OCI-LY7 (cell line): ENCODE data around the gene PLA2R1.

ENCODE experiments used
- CTCF ChIP-seq: fragments of 200-600 bp; sonication (generic); conservative IDR thresholded peaks from 2 replicates; pipeline ENCODE4 v1.5.1; 2014; ENCODE audit warnings: mild to moderate bottlenecking, antibody characterized with exemption, low read length, moderate library complexity, mixed read lengths
- EZH2phosphoT487 ChIP-seq: fragments of 200-600 bp; sonication (generic); IDR thresholded peaks from 2 replicates; pipeline ENCODE4 v1.6.1; 2018; ENCODE audit warnings: low read depth, borderline replicate concordance, mild to moderate bottlenecking, mixed run types, antibody characterized with exemption, low read length, moderate library complexity, mixed read lengths

DNA sequence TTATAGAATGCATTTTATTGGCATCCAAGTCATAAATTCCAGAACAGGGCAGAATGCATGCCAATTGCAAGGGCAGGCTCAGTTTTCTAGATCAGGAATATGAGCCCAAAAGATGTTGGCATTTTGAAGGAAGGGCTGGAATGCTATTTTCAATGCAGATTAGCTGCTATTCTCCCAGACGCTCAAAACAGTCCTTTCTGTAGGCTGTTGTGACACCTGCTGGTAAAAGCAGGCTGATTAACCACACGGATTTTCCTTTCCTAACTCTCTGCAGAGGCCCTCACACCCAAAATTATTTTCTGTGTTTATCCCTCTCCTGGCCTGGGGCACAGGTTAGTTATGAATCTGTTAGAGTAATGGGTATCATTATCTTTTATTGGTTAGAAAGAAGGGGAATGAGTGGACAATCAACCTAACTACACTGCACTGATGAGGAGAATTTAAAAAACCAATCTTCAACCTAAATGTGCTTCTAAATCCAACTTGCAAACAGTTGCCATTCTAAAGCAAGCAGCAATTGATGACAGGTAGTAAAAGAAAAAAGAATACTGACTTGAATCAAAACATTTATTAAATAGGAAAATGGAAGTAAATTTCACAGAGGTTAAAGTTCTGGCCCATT, 94.0 kb downstream of the PLA2R1 start:
- TF ChIP-seq CTCF (peak; percentile 62), EZH2phosphoT487 (no peak)
